GM06990 (cell line): ENCODE results near the gene ISOC1.

Experiments used
- DNase-seq: peaks from one replicate; pipeline ENCODE4 v3.0.0-alpha.2; 2011; ENCODE audit not compliant: insufficient read length; ENCODE audit errors: extremely low read depth
- H3K27me3 ChIP-seq: replicated peaks from 2 replicates; pipeline ENCODE4 v1.6.0; 2011; ENCODE audit warnings: low read length; ENCODE audit not compliant: control insufficient read depth, insufficient read depth
- H3K36me3 ChIP-seq: 2 replicates; pipeline ENCODE4 v1.5.1; 2011; ENCODE audit warnings: low read length; ENCODE audit not compliant: control insufficient read depth, insufficient read depth
- H3K4me3 ChIP-seq: replicated peaks from 2 replicates; pipeline ENCODE4 v1.5.1; 2011; ENCODE audit warnings: low read depth, mild to moderate bottlenecking, control low read depth, low read length
- TF ChIP-seq, protein P1 (sequence below): IDR thresholded peaks from 2 replicates; pipeline ENCODE4 v1.5.1; 2011; ENCODE audit warnings: low read length, control low read depth, mild to moderate bottlenecking, inconsistent platforms; ENCODE audit not compliant: insufficient read depth, poor library complexity, severe bottlenecking

ISOC1 gene

DNA sequence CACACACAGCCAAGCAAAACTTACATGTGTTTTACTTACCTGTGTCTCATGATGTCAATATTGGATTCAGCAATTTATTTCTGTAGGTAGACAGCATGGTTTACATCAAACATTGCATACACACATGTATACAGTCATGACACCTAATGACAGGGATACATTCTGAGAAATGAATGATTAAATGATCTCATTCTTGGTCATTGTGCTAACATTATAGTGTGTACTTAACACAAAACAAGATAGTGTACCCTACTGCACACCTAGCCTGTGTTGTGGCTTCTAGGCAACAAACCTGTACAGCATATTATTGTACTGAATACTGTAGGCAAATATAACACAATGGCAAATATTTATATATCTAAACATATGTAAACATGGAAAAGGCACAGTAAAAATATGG lies 28.0 kb downstream of the ISOC1 start:
- no peaks in the 10 kb centered on the region for H3K36me3 ChIP-seq
- TF ChIP-seq, protein P1, sequence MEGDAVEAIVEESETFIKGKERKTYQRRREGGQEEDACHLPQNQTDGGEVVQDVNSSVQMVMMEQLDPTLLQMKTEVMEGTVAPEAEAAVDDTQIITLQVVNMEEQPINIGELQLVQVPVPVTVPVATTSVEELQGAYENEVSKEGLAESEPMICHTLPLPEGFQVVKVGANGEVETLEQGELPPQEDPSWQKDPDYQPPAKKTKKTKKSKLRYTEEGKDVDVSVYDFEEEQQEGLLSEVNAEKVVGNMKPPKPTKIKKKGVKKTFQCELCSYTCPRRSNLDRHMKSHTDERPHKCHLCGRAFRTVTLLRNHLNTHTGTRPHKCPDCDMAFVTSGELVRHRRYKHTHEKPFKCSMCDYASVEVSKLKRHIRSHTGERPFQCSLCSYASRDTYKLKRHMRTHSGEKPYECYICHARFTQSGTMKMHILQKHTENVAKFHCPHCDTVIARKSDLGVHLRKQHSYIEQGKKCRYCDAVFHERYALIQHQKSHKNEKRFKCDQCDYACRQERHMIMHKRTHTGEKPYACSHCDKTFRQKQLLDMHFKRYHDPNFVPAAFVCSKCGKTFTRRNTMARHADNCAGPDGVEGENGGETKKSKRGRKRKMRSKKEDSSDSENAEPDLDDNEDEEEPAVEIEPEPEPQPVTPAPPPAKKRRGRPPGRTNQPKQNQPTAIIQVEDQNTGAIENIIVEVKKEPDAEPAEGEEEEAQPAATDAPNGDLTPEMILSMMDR: no peak
- no peaks in the 10 kb centered on the region for H3K27me3 ChIP-seq
- no peak overlapping the region for H3K4me3 ChIP-seq
- DNase-seq: no peak

DNA sequence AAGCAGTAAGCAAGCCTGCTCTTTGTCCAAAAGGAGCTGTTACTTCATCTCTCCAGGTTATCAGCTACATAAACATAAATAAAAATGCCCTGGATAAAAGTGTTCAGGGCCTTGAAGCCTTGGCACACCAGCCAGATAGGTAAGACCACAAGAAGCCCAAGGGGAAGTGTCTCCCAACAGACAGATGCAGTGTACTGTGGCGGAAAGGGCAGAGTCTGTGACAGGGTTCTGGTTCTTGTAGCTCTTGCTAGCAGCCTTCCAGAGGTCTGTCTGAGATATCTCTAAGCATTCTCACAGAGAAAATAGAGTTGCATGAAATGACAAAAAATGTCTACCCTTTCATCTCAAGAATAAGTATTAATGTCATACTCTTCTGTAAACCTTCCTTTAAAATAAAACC lies 30.1 kb downstream of the ISOC1 start:
- H3K36me3 ChIP-seq: no peaks in the 10 kb centered on the region
- no peak overlapping the region for H3K4me3 ChIP-seq
- TF ChIP-seq, protein P1: no peak
- no peak for DNase-seq
- H3K27me3 ChIP-seq: no peaks in the 10 kb centered on the region

DNA sequence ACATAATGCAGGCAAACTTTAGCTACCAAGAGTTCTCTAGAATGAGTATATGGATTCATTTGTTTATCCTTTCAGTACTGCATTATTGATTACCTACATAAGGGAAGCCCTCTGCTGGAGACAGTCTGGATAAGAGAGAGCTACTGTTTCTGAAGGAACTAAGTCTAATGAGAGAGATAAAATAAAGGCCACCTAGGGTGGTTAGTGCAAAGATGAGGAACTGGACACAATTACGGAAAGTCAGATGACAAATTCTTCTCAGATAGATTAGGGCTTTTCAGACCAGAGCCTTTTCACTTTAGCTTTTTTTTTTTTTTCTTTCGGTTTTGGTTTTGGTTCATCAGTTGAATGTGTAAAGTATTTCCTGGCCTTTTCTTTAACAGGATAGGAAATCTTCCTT lies 31.3 kb downstream of the ISOC1 start:
- peak; percentile 23 for DNase-seq
- Histone ChIP-seq H3K36me3 (no peaks in the 10 kb centered on the region), H3K27me3 (no peaks in the 10 kb centered on the region), H3K4me3 (peak overlapping the region; percentile 29)
- TF ChIP-seq, protein P1: no peak

DNA sequence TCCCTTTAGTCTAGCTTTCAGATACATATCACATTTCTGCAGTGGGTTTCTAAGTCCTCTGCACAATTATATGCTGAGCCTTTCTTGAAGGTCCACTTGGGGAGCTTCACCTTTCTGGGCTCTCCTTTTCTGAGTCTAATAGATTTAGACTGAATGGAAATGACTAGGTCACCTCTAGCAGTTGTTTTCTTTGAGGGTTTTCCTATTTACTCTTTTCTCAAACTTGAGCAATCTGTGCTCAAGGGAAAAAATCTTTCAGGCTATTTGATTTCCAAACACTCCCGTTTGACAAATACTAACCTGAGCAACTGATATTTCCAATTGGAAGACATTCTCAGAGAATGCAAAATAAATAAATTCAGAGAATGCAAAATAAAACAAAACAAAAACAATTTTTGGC lies 39.0 kb downstream of the ISOC1 start:
- TF ChIP-seq, protein P1: no peak
- no peaks in the 10 kb centered on the region for H3K27me3 ChIP-seq
- no peak for DNase-seq

DNA sequence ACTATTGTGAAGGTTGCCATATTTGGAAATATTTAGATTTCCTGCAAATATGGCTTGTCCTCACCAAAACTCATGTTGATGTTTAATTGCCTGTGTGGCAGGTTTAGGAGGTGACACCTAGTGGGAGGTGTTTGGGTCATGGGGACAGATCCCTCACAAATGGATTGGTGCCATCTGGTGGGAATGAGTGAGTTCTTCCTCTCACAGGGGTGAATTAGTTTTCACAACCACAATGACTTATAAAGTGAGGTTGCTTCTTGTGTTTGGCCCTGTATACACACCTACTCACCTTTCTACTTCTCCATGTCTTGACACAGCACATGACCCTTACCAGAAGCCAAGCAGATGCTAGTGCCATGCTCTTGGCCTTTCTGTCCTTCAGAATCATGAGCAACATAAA lies 41.1 kb downstream of the ISOC1 start:
- H3K36me3 ChIP-seq: no peaks in the 10 kb centered on the region
- no peak for DNase-seq
- TF ChIP-seq, protein P1: peak; percentile 20

More for the DNA sequence above, 39.0 kb downstream of the ISOC1 start:
- no peaks in the 10 kb centered on the region for H3K36me3 ChIP-seq
- H3K4me3 ChIP-seq: no peak overlapping the region

DNA sequence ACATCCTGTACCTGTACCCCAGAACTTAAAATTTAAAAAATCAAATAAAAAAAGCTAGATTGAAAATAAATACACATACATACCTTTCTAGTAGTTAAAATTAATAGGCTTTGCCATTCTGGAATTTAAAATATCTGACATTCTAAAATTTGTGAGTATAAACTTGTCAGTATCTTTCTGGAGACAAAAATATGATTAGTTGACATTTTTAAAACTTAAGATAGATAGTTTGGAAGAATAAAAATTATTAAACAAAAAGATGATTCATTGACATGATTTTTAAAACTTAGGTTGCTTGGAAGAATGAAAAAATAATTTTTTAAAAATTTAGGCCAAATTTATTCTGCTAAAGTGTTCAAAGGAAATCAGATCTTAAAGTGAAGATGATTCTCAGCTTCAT lies 43.1 kb downstream of the ISOC1 start:
- no peak for DNase-seq
- Histone ChIP-seq H3K4me3 (no peak overlapping the region), H3K27me3 (no peaks in the 10 kb centered on the region), H3K36me3 (no peaks in the 10 kb centered on the region)
- TF ChIP-seq, protein P1: no peak

More for the DNA sequence above, 41.1 kb downstream of the ISOC1 start:
- Histone ChIP-seq H3K27me3 (no peaks in the 10 kb centered on the region), H3K4me3 (no peak overlapping the region)
